ENCODE results near the gene FCER1G. TPM values are rescaled to one million over a fixed set of nuclear protein-coding genes. Genes with fewer than 3 reads are reported as not detected.

FCER1G gene
- total RNA-seq, 2 donors from 2014 or later = 0.68 to 0.69 TPM

GRCh38 chr1:161226759-161227158 is 11.7 kb downstream of the FCER1G start:
- H3K9me3 Mint-ChIP-seq = no peaks in the 10 kb centered on the region
- peak overlapping the region; percentile 94 for H3K27ac Mint-ChIP-seq
- H3K27ac ChIP-seq (ENCODE audit: low read depth, low read length) = no peak overlapping the region
- WGBS, 2 experiments (ENCODE audit: insufficient coverage in 1 of 2, insufficient read length in 1 of 2) = 84 to 100% methylated on average over 1 to 3 of the region's 3 CpGs
- H3K36me3 ChIP-seq (ENCODE audit: control insufficient read depth, insufficient read depth, low read length) = peaks cover 14% of the 10 kb centered on the region
- no peak for DNase-seq
- H3K9ac ChIP-seq (ENCODE audit: extremely low read depth, low read length, poor library complexity, severe bottlenecking) = no peak overlapping the region
- no peaks in the 10 kb centered on the region for H3K27me3 Mint-ChIP-seq (ENCODE audit: insufficient read depth)
- TF ChIP-seq CTCF (conservative IDR thresholded peaks at IDR 0.05) = no peak
- H3K36me3 Mint-ChIP-seq (ENCODE audit: low read depth) = peaks cover 16% of the 10 kb centered on the region
- H3K9me3 ChIP-seq (ENCODE audit: control insufficient read depth, low read length) = no peaks in the 10 kb centered on the region
- peaks cover 45% of the 10 kb centered on the region for H3K4me1 Mint-ChIP-seq
- H3K4me3 ChIP-seq (ENCODE audit: low read length) = peak overlapping the region; percentile 96
- H3K4me1 ChIP-seq (ENCODE audit: control insufficient read depth, insufficient read depth, low read length) = peaks cover 14% of the 10 kb centered on the region
- peak overlapping the region; percentile 85 for H3K4me3 Mint-ChIP-seq
- H3K27me3 ChIP-seq (ENCODE audit: control insufficient read depth, insufficient read depth, low read length, poor library complexity, severe bottlenecking) = no peaks in the 10 kb centered on the region

GRCh38 chr1:161227196-161227871 is 12.2 kb downstream of the FCER1G start:
- peaks cover 14% of the 10 kb centered on the region for H3K36me3 ChIP-seq (ENCODE audit: control insufficient read depth, insufficient read depth, low read length)
- no peak overlapping the region for H3K27ac ChIP-seq (ENCODE audit: low read depth, low read length)
- Mint-ChIP-seq H3K4me1 (peaks cover 39% of the 10 kb centered on the region), H3K27ac (peak overlapping the region; percentile 94), H3K36me3 (ENCODE audit: low read depth) (peaks cover 12% of the 10 kb centered on the region), H3K4me3 (peak overlapping the region; percentile 85), H3K27me3 (ENCODE audit: insufficient read depth) (no peaks in the 10 kb centered on the region), H3K9me3 (no peaks in the 10 kb centered on the region)
- no peaks in the 10 kb centered on the region for H3K27me3 ChIP-seq (ENCODE audit: control insufficient read depth, insufficient read depth, low read length, poor library complexity, severe bottlenecking)
- TF ChIP-seq CTCF (conservative IDR thresholded peaks at IDR 0.05) = peak; percentile 94
- H3K4me3 ChIP-seq (ENCODE audit: low read length) = peak overlapping the region; percentile 96
- peak; percentile 92 for DNase-seq
- 13 to 59% methylated on average over 2 to 11 of the region's 11 CpGs for WGBS, 2 experiments (ENCODE audit: insufficient coverage in 1 of 2, insufficient read length in 1 of 2)
- H3K9ac ChIP-seq (ENCODE audit: extremely low read depth, low read length, poor library complexity, severe bottlenecking) = no peak overlapping the region
- H3K9me3 ChIP-seq (ENCODE audit: control insufficient read depth, low read length) = no peaks in the 10 kb centered on the region
- peaks cover 14% of the 10 kb centered on the region for H3K4me1 ChIP-seq (ENCODE audit: control insufficient read depth, insufficient read depth, low read length)

GRCh38 chr1:161228032-161228431 is 12.9 kb downstream of the FCER1G start:
- H3K9me3 Mint-ChIP-seq = no peaks in the 10 kb centered on the region
- no peak overlapping the region for H3K27ac Mint-ChIP-seq
- no peaks in the 10 kb centered on the region for H3K9me3 ChIP-seq (ENCODE audit: control insufficient read depth, low read length)

More at GRCh38 chr1:161228032-161228431, 12.9 kb downstream of the FCER1G start:
- Mint-ChIP-seq H3K27me3 (ENCODE audit: insufficient read depth) (no peaks in the 10 kb centered on the region), H3K36me3 (ENCODE audit: low read depth) (peaks cover 12% of the 10 kb centered on the region), H3K4me1 (peaks cover 34% of the 10 kb centered on the region), H3K4me3 (no peak overlapping the region)
- no peak for DNase-seq
- H3K27ac ChIP-seq (ENCODE audit: low read depth, low read length) = no peak overlapping the region
- peaks cover 14% of the 10 kb centered on the region for H3K36me3 ChIP-seq (ENCODE audit: control insufficient read depth, insufficient read depth, low read length)
- H3K9ac ChIP-seq (ENCODE audit: extremely low read depth, low read length, poor library complexity, severe bottlenecking) = no peak overlapping the region
- H3K27me3 ChIP-seq (ENCODE audit: control insufficient read depth, insufficient read depth, low read length, poor library complexity, severe bottlenecking) = no peaks in the 10 kb centered on the region
- no peak overlapping the region for H3K4me3 ChIP-seq (ENCODE audit: low read length)
- no peak for TF ChIP-seq CTCF (conservative IDR thresholded peaks at IDR 0.05)
- H3K4me1 ChIP-seq (ENCODE audit: control insufficient read depth, insufficient read depth, low read length) = peaks cover 13% of the 10 kb centered on the region
- 94% methylated on average over 7 of the region's 7 CpGs; no CpG with 5 or more reads in 1 of the 2 experiments for WGBS, 2 experiments (ENCODE audit: insufficient coverage in 1 of 2, insufficient read length in 1 of 2)

Data from endodermal cell (in vitro differentiated cells).